Caco-2 (cell line): ENCODE measurements around the gene MOV10L1. TPM values are rescaled to one million over a fixed set of nuclear protein-coding genes. Genes with fewer than 3 reads are reported as not detected.

Experiments used
- BruUV-seq: library from RNA; stranded (reverse); fragments of 400-500 nt; replicated peaks from 2 replicates; lab custom pipeline; 2021; lab: Mats Ljungman, UMichigan
- CTCF ChIA-PET: fragments of 300-600 bp; sonication (Branson Sonifier 250); formaldehyde crosslinking; loops from one replicate; lab custom pipeline; 2022; ENCODE audit warnings: antibody characterized with exemption; lab: Charles Lee
- POLR2A ChIA-PET: fragments of 300-600 bp; sonication (Branson Sonifier 250); formaldehyde crosslinking; loops from one replicate; lab custom pipeline; 2022; ENCODE audit warnings: antibody characterized with exemption; lab: Charles Lee
- DNase-seq, 2 experiments: peaks; one replicate each; pipeline versions ENCODE4 v3.0.0 to v3.0.0-alpha.2; 2020 to 2022
- H3K27me3 ChIP-seq: replicated peaks from 2 replicates; pipeline ENCODE4 v1.6.0; 2011; ENCODE audit warnings: low read length; ENCODE audit not compliant: control insufficient read depth, insufficient read depth
- H3K36me3 ChIP-seq: 2 replicates; pipeline ENCODE4 v1.5.1; 2011; ENCODE audit warnings: low read length; ENCODE audit not compliant: control insufficient read depth, insufficient read depth
- H3K4me1 ChIP-seq: fragments of 250-450 bp; sonication (Bioruptor Pico); 2 replicates; pipeline ENCODE4 v1.5.1; 2020; ENCODE audit warnings: mild to moderate bottlenecking
- H3K4me3 ChIP-seq: 2 replicates; pipeline ENCODE4 v1.5.1; 2011; ENCODE audit warnings: low read depth, mild to moderate bottlenecking, control low read depth, low read length
- H3K9me3 ChIP-seq: fragments of 250-450 bp; sonication (Bioruptor Pico); 2 replicates; pipeline ENCODE4 v1.5.1; 2020; ENCODE audit warnings: mild to moderate bottlenecking, moderate library complexity
- H3K27ac Mint-ChIP-seq: one replicate; pipeline ENCODE4 v1.8.0; 2022; ENCODE audit warnings: mixed read lengths; ENCODE audit not compliant: unreplicated experiment
- H3K27me3 Mint-ChIP-seq: one replicate; pipeline ENCODE4 v1.8.0; 2022; ENCODE audit warnings: mixed read lengths; ENCODE audit not compliant: insufficient read depth, unreplicated experiment
- H3K36me3 Mint-ChIP-seq: one replicate; pipeline ENCODE4 v1.8.0; 2022; ENCODE audit warnings: mild to moderate bottlenecking, mixed read lengths; ENCODE audit not compliant: insufficient read depth, unreplicated experiment
- H3K4me1 Mint-ChIP-seq: one replicate; pipeline ENCODE4 v1.8.0; 2022; ENCODE audit warnings: low read depth, mixed read lengths; ENCODE audit not compliant: unreplicated experiment
- H3K4me3 Mint-ChIP-seq: one replicate; pipeline ENCODE4 v1.8.0; 2022; ENCODE audit warnings: mild to moderate bottlenecking, moderate library complexity, mixed read lengths; ENCODE audit not compliant: unreplicated experiment
- H3K9me3 Mint-ChIP-seq: one replicate; pipeline ENCODE4 v1.8.0; 2022; ENCODE audit warnings: mixed read lengths; ENCODE audit not compliant: unreplicated experiment
- intact Hi-C: fragments of 100-400 bp; cut with micrococcal nuclease; formaldehyde crosslinking; loops from one replicate; pipeline ENCODE4 v1.10.0; 2022; ENCODE audit not compliant: unreplicated experiment
- total RNA-seq: library from RNA; stranded (reverse); gene quantifications from 2 replicates; pipeline ENCODE4 v1.2.3, GENCODE V29; 2022
- TF ChIP-seq, protein P1 (sequence below), 2 experiments: fragments of 200-600 bp in 1 of 2; IDR thresholded peaks; 1 replicate in 1 of 2; 2 replicates in 1 of 2; pipeline versions ENCODE4 v1.5.1 to v1.8.0; 2011 to 2022; ENCODE audit warnings: antibody characterized with exemption in 1 of 2, control low read depth in 1 of 2, inconsistent platforms in 1 of 2, low read depth in 1 of 2, low read length in 1 of 2, mild to moderate bottlenecking in 1 of 2, moderate library complexity in 1 of 2; ENCODE audit not compliant: insufficient read depth in 1 of 2, severe bottlenecking in 1 of 2, unreplicated experiment in 1 of 2

MOV10L1 gene
- total RNA-seq, 1 experiment from 2014 or later: not detected

DNA sequence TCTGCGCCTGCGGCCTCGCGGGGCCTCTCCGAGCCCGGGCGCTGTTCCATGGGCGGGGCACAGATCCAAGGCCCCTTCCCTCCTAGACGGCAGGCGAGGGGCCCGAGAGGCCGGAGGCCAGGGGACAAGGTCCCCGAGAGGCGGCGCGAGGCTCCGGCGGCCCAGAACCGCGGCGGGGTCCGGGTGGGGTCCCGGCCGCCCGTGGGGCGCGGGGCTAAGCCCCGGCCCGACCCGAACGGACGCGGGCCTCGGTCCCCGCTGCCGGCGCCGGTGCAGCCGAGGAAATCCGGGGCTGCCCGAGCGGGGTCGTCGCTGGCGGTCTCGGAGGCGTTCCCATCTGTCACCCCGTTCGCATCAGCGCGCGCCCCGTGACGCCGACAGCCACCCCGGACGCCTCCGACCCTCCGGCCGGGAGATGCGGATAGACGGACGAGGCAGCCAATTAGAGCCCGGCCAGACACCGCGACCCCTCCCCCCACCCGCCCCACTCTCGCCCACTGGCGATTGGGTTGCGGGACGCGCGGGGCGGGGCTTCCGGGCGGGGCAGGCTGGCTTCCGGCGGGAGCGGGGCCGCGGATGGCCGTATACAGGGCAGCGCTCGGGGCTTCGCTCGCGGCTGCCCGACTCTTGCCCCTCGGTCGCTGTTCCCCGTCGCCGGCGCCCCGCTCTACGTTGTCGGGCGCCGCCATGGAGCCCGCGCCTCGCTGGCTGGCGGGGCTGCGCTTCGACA lies 110.8 kb downstream of the MOV10L1 start, which contains the start of gene SELENOO:
SELENOO (plus strand) TSS at position 551 of the 730 bp plus-strand sequence; CDS start at position 577, 26 bp downstream.
- Histone ChIP-seq H3K9me3 (no peaks in the 10 kb centered on the region), H3K27me3 (no peaks in the 10 kb centered on the region), H3K36me3 (no peaks in the 10 kb centered on the region), H3K4me1 (peaks cover 4% of the 10 kb centered on the region), H3K4me3 (peak within 1 kb of the TSS; percentile 79)
- intact Hi-C loops: no loop called here
- Mint-ChIP-seq H3K36me3 (peaks cover 18% of the 10 kb centered on the region), H3K4me1 (peaks cover 13% of the 10 kb centered on the region), H3K4me3 (peak within 1 kb of the TSS; percentile 85), H3K27ac (peak within 1 kb of the TSS; percentile 71), H3K27me3 (no peaks in the 10 kb centered on the region), H3K9me3 (no peaks in the 10 kb centered on the region)
- TSS peak; percentile 68 for BruUV-seq
- CTCF ChIA-PET: no interaction called here
- TF ChIP-seq, protein P1, sequence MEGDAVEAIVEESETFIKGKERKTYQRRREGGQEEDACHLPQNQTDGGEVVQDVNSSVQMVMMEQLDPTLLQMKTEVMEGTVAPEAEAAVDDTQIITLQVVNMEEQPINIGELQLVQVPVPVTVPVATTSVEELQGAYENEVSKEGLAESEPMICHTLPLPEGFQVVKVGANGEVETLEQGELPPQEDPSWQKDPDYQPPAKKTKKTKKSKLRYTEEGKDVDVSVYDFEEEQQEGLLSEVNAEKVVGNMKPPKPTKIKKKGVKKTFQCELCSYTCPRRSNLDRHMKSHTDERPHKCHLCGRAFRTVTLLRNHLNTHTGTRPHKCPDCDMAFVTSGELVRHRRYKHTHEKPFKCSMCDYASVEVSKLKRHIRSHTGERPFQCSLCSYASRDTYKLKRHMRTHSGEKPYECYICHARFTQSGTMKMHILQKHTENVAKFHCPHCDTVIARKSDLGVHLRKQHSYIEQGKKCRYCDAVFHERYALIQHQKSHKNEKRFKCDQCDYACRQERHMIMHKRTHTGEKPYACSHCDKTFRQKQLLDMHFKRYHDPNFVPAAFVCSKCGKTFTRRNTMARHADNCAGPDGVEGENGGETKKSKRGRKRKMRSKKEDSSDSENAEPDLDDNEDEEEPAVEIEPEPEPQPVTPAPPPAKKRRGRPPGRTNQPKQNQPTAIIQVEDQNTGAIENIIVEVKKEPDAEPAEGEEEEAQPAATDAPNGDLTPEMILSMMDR (IDR thresholded peaks at IDR 0.05; ENCODE audit: insufficient read depth in 1 of 2, low read depth in 1 of 2, low read length in 1 of 2, severe bottlenecking in 1 of 2, unreplicated experiment in 1 of 2): no peak
- DNase-seq: peak; percentile 88 to 91
- POLR2A ChIA-PET: no interaction called here

DNA sequence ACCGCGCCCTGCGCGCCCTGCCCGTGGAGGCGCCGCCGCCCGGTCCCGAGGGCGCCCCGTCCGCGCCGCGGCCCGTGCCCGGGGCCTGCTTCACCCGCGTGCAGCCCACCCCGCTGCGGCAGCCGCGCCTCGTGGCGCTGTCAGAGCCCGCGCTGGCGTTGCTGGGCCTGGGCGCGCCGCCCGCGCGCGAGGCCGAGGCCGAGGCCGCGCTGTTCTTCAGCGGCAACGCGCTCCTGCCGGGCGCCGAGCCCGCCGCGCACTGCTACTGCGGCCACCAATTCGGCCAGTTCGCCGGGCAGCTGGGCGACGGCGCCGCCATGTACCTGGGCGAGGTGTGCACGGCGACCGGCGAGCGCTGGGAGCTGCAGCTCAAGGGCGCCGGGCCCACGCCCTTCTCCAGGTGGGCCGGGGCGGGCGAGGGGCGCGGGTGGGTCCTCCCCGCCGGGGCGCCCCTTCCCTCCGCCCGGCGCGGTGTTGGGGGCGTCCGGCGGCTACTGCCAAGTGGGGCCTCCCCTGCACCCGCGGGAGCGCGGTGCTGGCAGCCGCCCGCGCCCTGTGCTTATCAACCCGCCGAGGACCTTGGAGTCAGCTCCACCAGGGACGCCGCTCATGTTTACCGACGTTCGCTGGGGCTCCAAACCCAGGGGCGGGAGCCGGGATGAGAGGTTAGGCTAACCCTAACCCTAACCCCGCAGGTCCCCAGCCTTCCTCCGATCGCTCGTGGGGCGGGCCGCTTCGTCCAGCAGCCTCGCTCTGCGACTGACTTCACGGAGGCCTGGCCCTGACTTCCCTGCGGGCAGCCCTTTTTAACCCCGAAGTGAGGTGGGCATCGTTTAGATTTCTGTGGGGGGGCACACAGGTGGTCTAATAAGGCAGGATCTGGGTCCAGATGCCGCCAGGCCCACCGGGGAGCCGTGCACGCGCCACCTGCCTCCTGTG lies 111.7 kb downstream of the MOV10L1 start:
- peak overlapping the region; percentile 85 for H3K4me3 Mint-ChIP-seq
- BruUV-seq: no TSS peak
- Histone ChIP-seq H3K4me1 (peaks cover 4% of the 10 kb centered on the region), H3K4me3 (peak overlapping the region; percentile 79), H3K36me3 (no peaks in the 10 kb centered on the region), H3K27me3 (no peaks in the 10 kb centered on the region), H3K9me3 (no peaks in the 10 kb centered on the region)
- peaks cover 18% of the 10 kb centered on the region for H3K36me3 Mint-ChIP-seq
- intact Hi-C loops: no loop called here
- H3K4me1 Mint-ChIP-seq: peaks cover 13% of the 10 kb centered on the region
- peak in 1 of 2 experiments; percentile 47 for DNase-seq
- H3K27me3 Mint-ChIP-seq: no peaks in the 10 kb centered on the region
- peak overlapping the region; percentile 71 for H3K27ac Mint-ChIP-seq
- H3K9me3 Mint-ChIP-seq: no peaks in the 10 kb centered on the region
- TF ChIP-seq, protein P1 (IDR thresholded peaks at IDR 0.05; ENCODE audit: insufficient read depth in 1 of 2, low read depth in 1 of 2, low read length in 1 of 2, severe bottlenecking in 1 of 2, unreplicated experiment in 1 of 2): no peak
- POLR2A ChIA-PET: no interaction called here
- CTCF ChIA-PET: no interaction called here

DNA sequence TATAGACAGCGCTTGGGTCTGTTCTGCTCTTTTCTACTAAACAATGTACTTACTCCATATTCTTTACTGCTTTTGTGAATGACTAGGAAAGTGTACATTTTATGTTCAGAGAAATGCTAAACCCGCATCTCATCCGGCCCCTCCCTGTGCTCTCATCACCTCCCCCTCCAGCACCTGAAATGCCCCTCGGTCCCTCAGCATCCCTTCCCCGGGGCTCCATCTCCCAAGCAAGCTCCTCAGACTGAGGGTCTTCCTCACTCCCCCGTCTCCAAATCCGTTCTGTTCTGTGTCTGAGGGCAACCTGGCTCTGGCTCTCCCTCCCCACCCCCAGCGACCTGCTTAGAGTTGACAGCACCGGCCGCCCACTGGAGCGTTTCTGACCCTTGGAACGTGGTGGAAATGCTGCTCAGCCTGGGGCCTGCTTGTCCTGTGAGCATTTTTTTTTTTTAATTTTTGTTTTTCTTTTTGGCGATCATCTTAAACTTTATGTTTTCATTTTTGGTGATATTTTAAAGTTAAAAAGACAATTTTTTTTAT lies 112.4 kb downstream of the MOV10L1 start:
- Mint-ChIP-seq H3K4me3 (peak overlapping the region; percentile 85), H3K36me3 (peaks cover 23% of the 10 kb centered on the region), H3K4me1 (peaks cover 13% of the 10 kb centered on the region), H3K9me3 (no peaks in the 10 kb centered on the region), H3K27me3 (no peaks in the 10 kb centered on the region), H3K27ac (peak overlapping the region; percentile 71)
- Histone ChIP-seq H3K36me3 (no peaks in the 10 kb centered on the region), H3K4me3 (peak overlapping the region; percentile 79), H3K27me3 (no peaks in the 10 kb centered on the region), H3K9me3 (no peaks in the 10 kb centered on the region), H3K4me1 (peaks cover 4% of the 10 kb centered on the region)
- intact Hi-C loops: no loop called here
- BruUV-seq: no TSS peak
- ChIA-PET POLR2A (no interaction called here), CTCF (no interaction called here)
- TF ChIP-seq, protein P1 (IDR thresholded peaks at IDR 0.05; ENCODE audit: insufficient read depth in 1 of 2, low read depth in 1 of 2, low read length in 1 of 2, severe bottlenecking in 1 of 2, unreplicated experiment in 1 of 2): no peak
- no peak for DNase-seq
